ENCODE data around the gene TTYH1. TPM values are rescaled to one million over a fixed set of nuclear protein-coding genes. Genes with fewer than 3 reads are reported as not detected.

The TTYH1 gene
- polyA plus RNA-seq, 1 of the 3 experiments (the other 2 are of a cell fraction): 0.05 TPM

- no peak for TF ChIP-seq JUND (IDR thresholded peaks at IDR 0.05)
- TF ChIP-seq PBX3 (IDR thresholded peaks at IDR 0.05): no peak
- TF ChIP-seq SIN3A (IDR thresholded peaks at IDR 0.05; ENCODE audit: borderline replicate concordance, low read depth, low read length): no peak
- TF ChIP-seq USF2 (IDR thresholded peaks at IDR 0.05; ENCODE audit: borderline replicate concordance, low read depth, low read length): no peak
- TF ChIP-seq MEF2A (IDR thresholded peaks at IDR 0.05; ENCODE audit: borderline replicate concordance, low read depth): no peak
- TF ChIP-seq FOXJ3 (CRISPR knock-in tag; IDR thresholded peaks at IDR 0.05): no peak
- 45% methylated on average over 8 of the region's 8 CpGs for WGBS (ENCODE audit: low lambda C conversion rate)
- Histone ChIP-seq H3F3A (replicated peaks; ENCODE audit: insufficient read depth) (peaks cover 2% of the 10 kb centered on the region), H3K4me3 (ENCODE audit: low read depth in 2 of 2, low read length in 1 of 2) (no peak overlapping the region), H4K20me1 (ENCODE audit: insufficient read depth) (no peaks in the 10 kb centered on the region), H3K36me3 (replicated peaks in 1 of 2; ENCODE audit: control insufficient read depth in 1 of 2, insufficient read depth in 2 of 2, low read length in 1 of 2) (no peaks in the 10 kb centered on the region), H3K9ac (no peak overlapping the region), H3K4me1 (ENCODE audit: control insufficient read depth in 1 of 2, insufficient read depth in 2 of 2, low read depth in 1 of 2, low read length in 1 of 2) (no peaks in the 10 kb centered on the region), H2AFZ (ENCODE audit: low read depth) (no peak overlapping the region), H3K9me2 (no peaks in the 10 kb centered on the region), H3K4me2 (no peak overlapping the region), H3K27me3 (ENCODE audit: insufficient read depth) (peaks cover 49% of the 10 kb centered on the region), H3K27ac (ENCODE audit: low read depth in 2 of 2, low read length in 1 of 2) (no peak overlapping the region), H3K9me3 (no peaks in the 10 kb centered on the region), H3K79me2 (ENCODE audit: insufficient read depth) (no peaks in the 10 kb centered on the region)
- ChIA-PET CTCF (no interaction called here), POLR2A (no interaction called here)
- DNase-seq: no peak
Observed at GRCh38 chr19:54403054-54403453, 12.2 kb upstream of the TTYH1 start.

GRCh38 chr19:54405628-54406027 lies 9.6 kb upstream of the TTYH1 start:
- TF ChIP-seq RXRA (IDR thresholded peaks at IDR 0.05; ENCODE audit: borderline replicate concordance, low read depth): no peak
- TF ChIP-seq MAX (IDR thresholded peaks at IDR 0.05; ENCODE audit: low read depth): no peak
- TF ChIP-seq EZH2phosphoT487 (IDR thresholded peaks at IDR 0.05; ENCODE audit: borderline replicate concordance, low read depth): no peak
- no peak for TF ChIP-seq JUND (IDR thresholded peaks at IDR 0.05)
- no peak for TF ChIP-seq MXI1 (IDR thresholded peaks at IDR 0.05; ENCODE audit: low read depth, low read length)
- no peak for TF ChIP-seq ELF1 (IDR thresholded peaks at IDR 0.05)
- TF ChIP-seq EP300 (IDR thresholded peaks at IDR 0.05; ENCODE audit: borderline replicate concordance in 1 of 2, low read depth in 1 of 2, low read length in 1 of 2): no peak
- no peak overlapping the region for H3K9ac ChIP-seq
- no peaks in the 10 kb centered on the region for H3K79me2 ChIP-seq (ENCODE audit: insufficient read depth)
- H3K4me1 ChIP-seq (ENCODE audit: control insufficient read depth in 1 of 2, insufficient read depth in 2 of 2, low read depth in 1 of 2, low read length in 1 of 2): no peaks in the 10 kb centered on the region
- no peak for DNase-seq
- H3K36me3 ChIP-seq (replicated peaks in 1 of 2; ENCODE audit: control insufficient read depth in 1 of 2, insufficient read depth in 2 of 2, low read length in 1 of 2): no peaks in the 10 kb centered on the region
- H3K27me3 ChIP-seq (ENCODE audit: insufficient read depth): peaks cover 29% of the 10 kb centered on the region; the same call in 1 of the 2 replicates
- no peak overlapping the region for H2AFZ ChIP-seq (ENCODE audit: low read depth)
- no peak overlapping the region for H3K27ac ChIP-seq (ENCODE audit: low read depth in 2 of 2, low read length in 1 of 2)
- peaks cover 9% of the 10 kb centered on the region for H3F3A ChIP-seq (replicated peaks; ENCODE audit: insufficient read depth)
- no peaks in the 10 kb centered on the region for H3K9me3 ChIP-seq
- H3K4me2 ChIP-seq: no peak overlapping the region
- H3K9me2 ChIP-seq: no peaks in the 10 kb centered on the region
- ChIA-PET POLR2A (no interaction called here), CTCF (no interaction called here)
- no peak overlapping the region for H3K4me3 ChIP-seq (ENCODE audit: low read depth in 2 of 2, low read length in 1 of 2)
- H4K20me1 ChIP-seq (ENCODE audit: insufficient read depth): no peaks in the 10 kb centered on the region

Data from SK-N-SH (cell line).